PFSK-1 (cell line): ENCODE data around the gene S100A10.

ENCODE experiments used
- FOXP2 ChIP-seq: optimal IDR thresholded peaks from 2 replicates; pipeline ENCODE3; 2011; ENCODE audit warnings: borderline replicate concordance, control low read depth, inconsistent platforms; ENCODE audit not compliant: insufficient read depth; ENCODE audit errors: extremely low read length, extremely low read depth
- POLR2AphosphoS5 ChIP-seq: IDR thresholded peaks from 2 replicates; pipeline ENCODE4 v1.6.1; 2012; ENCODE audit warnings: low read depth, mild to moderate bottlenecking, control low read depth, low read length, moderate library complexity
- SIN3A ChIP-seq: IDR thresholded peaks from 2 replicates; pipeline ENCODE4 v1.6.1; 2012; ENCODE audit warnings: mild to moderate bottlenecking, low read length, moderate library complexity, borderline replicate concordance; ENCODE audit not compliant: insufficient read depth
- TAF1 ChIP-seq: IDR thresholded peaks from 2 replicates; pipeline ENCODE4 v1.6.1; 2012; ENCODE audit warnings: low read length, control low read depth, borderline replicate concordance; ENCODE audit not compliant: insufficient read depth
- TF ChIP-seq, protein P1 (sequence below), 2 experiments: IDR thresholded peaks; 2 replicates each; pipeline versions ENCODE4 v1.6.1 to v1.8.0; 2011 to 2012; ENCODE audit warnings: low read depth in 2 of 2, low read length in 2 of 2, control low read depth in 1 of 2, inconsistent platforms in 1 of 2, mild to moderate bottlenecking in 1 of 2, moderate library complexity in 1 of 2; ENCODE audit not compliant: insufficient read depth in 1 of 2

The S100A10 gene

GRCh38 chr1:151998611-151999362, 5.1 kb upstream of the S100A10 start:
- TF ChIP-seq, protein P1, sequence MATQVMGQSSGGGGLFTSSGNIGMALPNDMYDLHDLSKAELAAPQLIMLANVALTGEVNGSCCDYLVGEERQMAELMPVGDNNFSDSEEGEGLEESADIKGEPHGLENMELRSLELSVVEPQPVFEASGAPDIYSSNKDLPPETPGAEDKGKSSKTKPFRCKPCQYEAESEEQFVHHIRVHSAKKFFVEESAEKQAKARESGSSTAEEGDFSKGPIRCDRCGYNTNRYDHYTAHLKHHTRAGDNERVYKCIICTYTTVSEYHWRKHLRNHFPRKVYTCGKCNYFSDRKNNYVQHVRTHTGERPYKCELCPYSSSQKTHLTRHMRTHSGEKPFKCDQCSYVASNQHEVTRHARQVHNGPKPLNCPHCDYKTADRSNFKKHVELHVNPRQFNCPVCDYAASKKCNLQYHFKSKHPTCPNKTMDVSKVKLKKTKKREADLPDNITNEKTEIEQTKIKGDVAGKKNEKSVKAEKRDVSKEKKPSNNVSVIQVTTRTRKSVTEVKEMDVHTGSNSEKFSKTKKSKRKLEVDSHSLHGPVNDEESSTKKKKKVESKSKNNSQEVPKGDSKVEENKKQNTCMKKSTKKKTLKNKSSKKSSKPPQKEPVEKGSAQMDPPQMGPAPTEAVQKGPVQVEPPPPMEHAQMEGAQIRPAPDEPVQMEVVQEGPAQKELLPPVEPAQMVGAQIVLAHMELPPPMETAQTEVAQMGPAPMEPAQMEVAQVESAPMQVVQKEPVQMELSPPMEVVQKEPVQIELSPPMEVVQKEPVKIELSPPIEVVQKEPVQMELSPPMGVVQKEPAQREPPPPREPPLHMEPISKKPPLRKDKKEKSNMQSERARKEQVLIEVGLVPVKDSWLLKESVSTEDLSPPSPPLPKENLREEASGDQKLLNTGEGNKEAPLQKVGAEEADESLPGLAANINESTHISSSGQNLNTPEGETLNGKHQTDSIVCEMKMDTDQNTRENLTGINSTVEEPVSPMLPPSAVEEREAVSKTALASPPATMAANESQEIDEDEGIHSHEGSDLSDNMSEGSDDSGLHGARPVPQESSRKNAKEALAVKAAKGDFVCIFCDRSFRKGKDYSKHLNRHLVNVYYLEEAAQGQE (IDR thresholded peaks at IDR 0.05; ENCODE audit: insufficient read depth in 1 of 2, low read depth in 2 of 2, low read length in 2 of 2), result no peak
- TF ChIP-seq SIN3A (no peak), FOXP2 (no peak), POLR2AphosphoS5 (no peak), TAF1 (no peak)

DNA sequence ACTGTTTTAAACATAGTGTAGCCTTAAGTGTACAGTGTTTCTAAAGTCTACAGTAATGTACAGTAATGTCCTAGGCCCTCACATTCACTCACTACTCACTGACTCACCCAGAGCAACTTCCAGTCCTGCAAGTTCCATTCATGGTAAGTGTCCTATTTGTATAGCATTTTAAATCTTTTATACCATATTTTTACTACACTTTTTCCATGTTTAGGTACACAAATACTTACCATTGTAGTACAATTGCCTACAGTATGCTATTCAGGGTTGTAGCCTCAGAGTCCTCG, 3.6 kb upstream of the S100A10 start:
- TF ChIP-seq SIN3A (no peak), FOXP2 (no peak), TAF1 (no peak)

DNA sequence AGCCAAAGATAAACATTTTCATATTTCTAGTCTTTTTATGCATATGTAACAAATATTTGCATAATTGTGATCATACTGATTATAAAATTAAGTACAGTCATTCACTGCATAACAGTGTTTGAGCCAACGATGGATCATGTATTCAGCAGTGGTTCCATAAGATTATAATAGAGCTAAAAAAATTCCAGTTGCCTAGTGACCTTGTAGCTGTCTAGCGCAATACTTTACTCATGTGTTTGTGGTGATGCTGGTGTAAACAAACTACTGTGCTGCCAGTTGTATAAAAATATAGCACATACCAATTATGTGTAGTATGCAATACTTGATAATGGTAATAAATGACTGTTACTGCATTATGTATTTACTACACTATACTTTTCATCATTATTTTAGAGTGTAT, 2.1 kb upstream of the S100A10 start:
- TF ChIP-seq SIN3A, result no peak
- TF ChIP-seq FOXP2, result no peak

DNA sequence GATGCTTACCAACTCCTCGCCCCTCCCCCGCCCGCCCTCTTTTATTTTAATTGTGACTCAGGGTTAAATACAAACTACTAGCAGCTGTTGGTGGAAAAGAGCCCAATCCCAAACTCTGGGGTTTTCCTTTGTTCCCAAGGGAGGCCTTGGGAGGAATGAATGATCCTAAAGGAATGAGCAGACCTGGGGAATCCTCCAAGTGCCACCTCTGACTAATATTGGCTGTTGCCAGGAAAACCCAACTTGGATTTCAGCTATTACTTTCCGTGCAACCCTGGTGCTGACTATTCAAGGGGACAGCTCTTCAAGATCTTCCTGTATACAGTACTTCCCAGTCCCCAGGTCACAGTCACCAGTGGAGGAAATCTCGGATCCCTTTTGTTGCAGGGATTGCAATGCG, 1.3 kb upstream of the S100A10 start:
- TF ChIP-seq TAF1 (no peak), FOXP2 (no peak), SIN3A (peak; percentile 73; the same call in 1 of the 2 replicates), POLR2AphosphoS5 (no peak)
- TF ChIP-seq, protein P1 (IDR thresholded peaks at IDR 0.05; ENCODE audit: insufficient read depth in 1 of 2, low read depth in 2 of 2, low read length in 2 of 2), result peak; percentile 53 to 84; a peak in 3 of 4 replicates

- TF ChIP-seq SIN3A, result peak; percentile 51; the same call in 1 of the 2 replicates
- TF ChIP-seq, protein P1 (IDR thresholded peaks at IDR 0.05; ENCODE audit: insufficient read depth in 1 of 2, low read depth in 2 of 2, low read length in 2 of 2), result no peak; a peak in 1 of 4 replicates
Measured at GRCh38 chr1:151993084-151993733, 450 bp downstream of the S100A10 start.

DNA sequence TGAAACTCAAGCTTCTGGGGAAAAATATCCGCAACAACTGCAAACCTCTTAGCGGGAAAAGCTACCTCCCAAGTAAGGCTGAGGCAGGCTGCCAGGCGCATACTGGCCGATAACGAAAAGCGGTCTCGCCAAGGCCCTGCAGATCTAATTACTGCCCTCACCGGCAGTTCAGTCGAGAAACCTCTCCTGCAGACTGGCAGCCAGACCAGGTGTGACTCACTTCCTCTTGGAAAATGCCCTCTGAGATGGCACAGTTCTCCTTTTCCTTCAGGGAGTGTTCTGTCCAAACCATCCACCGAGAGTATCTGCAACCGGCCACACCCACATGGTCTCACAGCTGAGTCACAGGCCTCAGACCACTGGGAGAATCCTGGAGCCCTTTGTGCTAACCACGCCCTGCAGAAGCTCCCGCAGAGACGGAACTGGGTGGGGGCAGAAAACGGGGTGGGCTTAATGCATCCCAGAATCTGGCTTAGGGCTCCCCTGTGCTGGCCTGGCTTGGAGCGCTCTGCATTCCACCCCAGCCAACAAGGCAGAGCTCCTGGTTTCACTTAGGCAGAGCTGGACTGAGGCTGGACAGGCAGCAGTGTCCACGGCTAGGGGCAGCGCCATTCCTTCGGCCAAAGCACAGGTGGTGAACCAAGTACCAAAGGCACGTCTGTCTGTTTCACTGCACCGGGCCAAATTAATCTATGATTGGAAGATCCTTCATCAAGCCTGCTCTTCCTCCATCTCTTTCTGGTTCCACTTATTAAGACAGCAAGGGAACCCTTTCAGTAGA, 1.2 kb downstream of the S100A10 start:
- TF ChIP-seq FOXP2 (peak; percentile 40), TAF1 (no peak), SIN3A (peak; percentile 98; the same call in 1 of the 2 replicates)
